CD8-positive, alpha-beta memory T cell (primary cell): ENCODE results near the gene PPP1R27. TPM values are rescaled to one million over a fixed set of nuclear protein-coding genes. Genes with fewer than 3 reads are reported as not detected.
"Not testable (repeated sequence)": the region's sequence is repeated elsewhere in the genome, so short reads cannot be mapped to it uniquely, and the experiment has no call there.

Experiments
- CTCF ChIA-PET: fragments of 350-600 bp; sonication (Branson Sonifier 250); formaldehyde crosslinking; loops from one replicate; lab custom pipeline; 2021; ENCODE audit warnings: antibody characterized with exemption; lab: Charles Lee
- POLR2A ChIA-PET: fragments of 350-600 bp; sonication (Branson Sonifier 250); formaldehyde crosslinking; loops from one replicate; lab custom pipeline; 2021; ENCODE audit warnings: antibody characterized with exemption; lab: Charles Lee
- DNase-seq, 5 donors: peaks; one replicate each; pipeline versions ENCODE4 v3.0.0 to v3.0.0-alpha.2; 2020 to 2022; ENCODE audit warnings: mixed read lengths in 1 of 5
- H3K27ac ChIP-seq: one replicate; pipeline ENCODE4 v1.7.0; 2013; ENCODE audit warnings: low read depth, mild to moderate bottlenecking, low read length, moderate library complexity
- H3K27me3 ChIP-seq: 2 replicates; pipeline ENCODE4 v1.7.0; 2013; ENCODE audit warnings: low read length, mild to moderate bottlenecking; ENCODE audit not compliant: insufficient read depth, poor library complexity, severe bottlenecking
- H3K36me3 ChIP-seq: 2 replicates; pipeline ENCODE4 v1.7.0; 2013; ENCODE audit warnings: mild to moderate bottlenecking, low read length, moderate library complexity; ENCODE audit not compliant: insufficient read depth
- H3K4me1 ChIP-seq: 2 replicates; pipeline ENCODE4 v1.7.0; 2013; ENCODE audit warnings: mild to moderate bottlenecking, low read length, moderate library complexity; ENCODE audit not compliant: insufficient read depth
- H3K4me3 ChIP-seq: 2 replicates; pipeline ENCODE4 v1.7.0; 2013; ENCODE audit warnings: mild to moderate bottlenecking, low read length
- H3K9me3 ChIP-seq: 2 replicates; pipeline ENCODE4 v1.7.0; 2013; ENCODE audit warnings: mild to moderate bottlenecking, low read length
- H3K27ac Mint-ChIP-seq, 8 donors: one replicate each; pipeline ENCODE4 v1.8.0; 2020 to 2021; ENCODE audit warnings: mixed read lengths in 8 of 8, mild to moderate bottlenecking in 6 of 8, inconsistent platforms in 3 of 8, moderate library complexity in 3 of 8
- H3K27me3 Mint-ChIP-seq, 2 donors: one replicate each; pipeline ENCODE4 v1.8.0; 2020 to 2021; ENCODE audit warnings: mixed read lengths in 2 of 2, mild to moderate bottlenecking in 1 of 2, moderate library complexity in 1 of 2
- H3K36me3 Mint-ChIP-seq, 3 donors: one replicate each; pipeline ENCODE4 v1.8.0; 2020 to 2021; ENCODE audit warnings: mixed read lengths in 3 of 3, inconsistent platforms in 1 of 3, mild to moderate bottlenecking in 1 of 3
- H3K4me1 Mint-ChIP-seq, 3 donors: one replicate each; pipeline ENCODE4 v1.8.0; 2020 to 2021; ENCODE audit warnings: mixed read lengths in 3 of 3, inconsistent platforms in 1 of 3, mild to moderate bottlenecking in 1 of 3
- H3K4me3 Mint-ChIP-seq, 7 donors: one replicate each; pipeline ENCODE4 v1.8.0; 2020 to 2021; ENCODE audit warnings: mixed read lengths in 7 of 7, mild to moderate bottlenecking in 6 of 7, moderate library complexity in 4 of 7, inconsistent platforms in 2 of 7
- H3K9me3 Mint-ChIP-seq, 5 donors: one replicate each; pipeline ENCODE4 v1.8.0; 2020 to 2022; ENCODE audit warnings: mixed read lengths in 5 of 5, mild to moderate bottlenecking in 3 of 5, moderate library complexity in 2 of 5, inconsistent platforms in 1 of 5
- polyA plus RNA-seq: library from polyadenylated mRNA; unstranded; fragments of 300-500 nt; fragmentation: Illumina TruSeq; gene quantifications from one replicate; pipeline ENCODE4 v1.2.3, GENCODE V29; 2021
- total RNA-seq, 2 experiments: library from RNA; stranded (reverse); gene quantifications; one replicate each; pipeline ENCODE4 v1.2.3, GENCODE V29; 2021

The PPP1R27 gene
- total and polyA plus RNA-seq, 3 experiments from 2014 or later = not detected

DNA sequence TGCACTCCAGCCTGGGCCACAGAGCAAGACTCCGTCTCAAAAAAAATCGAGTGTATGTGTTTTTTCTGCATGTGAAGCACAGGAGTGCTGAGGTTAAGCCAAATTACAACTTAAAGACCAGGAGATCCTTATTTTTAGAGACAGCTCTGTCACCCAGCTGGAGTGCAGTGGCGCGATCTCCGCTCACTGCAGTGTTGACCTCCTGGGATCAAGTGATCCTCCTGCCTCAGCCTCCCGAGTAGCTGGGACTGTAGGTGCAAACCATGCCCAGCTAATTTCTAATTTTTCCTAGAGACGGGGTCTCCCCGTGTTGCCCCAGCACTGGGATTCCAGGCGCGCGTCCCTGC, 7.5 kb upstream of the PPP1R27 start:
- Histone ChIP-seq H3K36me3 (peaks cover 32% of the 10 kb centered on the region), H3K4me3 (no peak overlapping the region), H3K27me3 (no peaks in the 10 kb centered on the region), H3K4me1 (no peaks in the 10 kb centered on the region), H3K27ac (no peak overlapping the region), H3K9me3 (no peaks in the 10 kb centered on the region)
- Mint-ChIP-seq H3K4me3 (no peak overlapping the region), H3K27me3 (peaks cover 0 to 3% of the 10 kb centered on the region in 2 donors), H3K4me1 (no peaks in the 10 kb centered on the region), H3K9me3 (no peaks in the 10 kb centered on the region), H3K27ac (peak overlapping the region in 1 of 8 donors; percentile 50), H3K36me3 (peaks cover 0 to 47% (median 2%) of the 10 kb centered on the region in 3 donors)
- ChIA-PET POLR2A (no interaction called here), CTCF (no interaction called here)
- DNase-seq = no peak

DNA sequence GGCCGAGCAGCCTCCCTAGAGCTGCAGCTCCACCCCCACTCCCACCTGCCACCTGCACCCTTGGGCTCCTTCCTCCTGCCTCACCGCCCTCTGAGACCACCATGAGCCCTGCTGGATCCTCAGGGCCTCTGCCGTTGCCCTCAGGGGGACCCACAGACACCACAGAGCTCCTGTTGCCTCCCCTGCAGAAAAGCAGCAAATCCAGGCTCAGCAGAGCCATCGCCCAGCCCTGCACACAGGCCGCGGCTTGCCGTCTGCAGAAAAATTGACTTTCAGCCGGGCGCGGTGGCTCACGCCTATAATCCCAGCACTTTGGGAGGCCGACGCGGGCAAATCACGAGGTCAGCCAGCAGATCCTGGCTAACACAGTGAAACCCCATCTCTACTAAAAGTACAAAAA, 7.0 kb upstream of the PPP1R27 start:
- Histone ChIP-seq H3K4me3 (no peak overlapping the region), H3K4me1 (no peaks in the 10 kb centered on the region), H3K9me3 (no peaks in the 10 kb centered on the region), H3K36me3 (peaks cover 28% of the 10 kb centered on the region), H3K27ac (no peak overlapping the region), H3K27me3 (no peaks in the 10 kb centered on the region)
- H3K4me3 Mint-ChIP-seq = no peak overlapping the region
- no peaks in the 10 kb centered on the region for H3K9me3 Mint-ChIP-seq
- H3K27ac Mint-ChIP-seq = peak overlapping the region in 1 of 8 donors; percentile 33
- H3K27me3 Mint-ChIP-seq = peaks cover 0 to 3% of the 10 kb centered on the region in 2 donors
- no peak for DNase-seq
- peaks cover 0 to 42% (median 2%) of the 10 kb centered on the region in 3 donors for H3K36me3 Mint-ChIP-seq
- ChIA-PET CTCF (no interaction called here), POLR2A (interaction anchor here (0.6 kb wide), 1 partner anchor 111 kb away, joined by 3 read pairs; no protein-coding TSS in a partner anchor)
- H3K4me1 Mint-ChIP-seq = no peaks in the 10 kb centered on the region

DNA sequence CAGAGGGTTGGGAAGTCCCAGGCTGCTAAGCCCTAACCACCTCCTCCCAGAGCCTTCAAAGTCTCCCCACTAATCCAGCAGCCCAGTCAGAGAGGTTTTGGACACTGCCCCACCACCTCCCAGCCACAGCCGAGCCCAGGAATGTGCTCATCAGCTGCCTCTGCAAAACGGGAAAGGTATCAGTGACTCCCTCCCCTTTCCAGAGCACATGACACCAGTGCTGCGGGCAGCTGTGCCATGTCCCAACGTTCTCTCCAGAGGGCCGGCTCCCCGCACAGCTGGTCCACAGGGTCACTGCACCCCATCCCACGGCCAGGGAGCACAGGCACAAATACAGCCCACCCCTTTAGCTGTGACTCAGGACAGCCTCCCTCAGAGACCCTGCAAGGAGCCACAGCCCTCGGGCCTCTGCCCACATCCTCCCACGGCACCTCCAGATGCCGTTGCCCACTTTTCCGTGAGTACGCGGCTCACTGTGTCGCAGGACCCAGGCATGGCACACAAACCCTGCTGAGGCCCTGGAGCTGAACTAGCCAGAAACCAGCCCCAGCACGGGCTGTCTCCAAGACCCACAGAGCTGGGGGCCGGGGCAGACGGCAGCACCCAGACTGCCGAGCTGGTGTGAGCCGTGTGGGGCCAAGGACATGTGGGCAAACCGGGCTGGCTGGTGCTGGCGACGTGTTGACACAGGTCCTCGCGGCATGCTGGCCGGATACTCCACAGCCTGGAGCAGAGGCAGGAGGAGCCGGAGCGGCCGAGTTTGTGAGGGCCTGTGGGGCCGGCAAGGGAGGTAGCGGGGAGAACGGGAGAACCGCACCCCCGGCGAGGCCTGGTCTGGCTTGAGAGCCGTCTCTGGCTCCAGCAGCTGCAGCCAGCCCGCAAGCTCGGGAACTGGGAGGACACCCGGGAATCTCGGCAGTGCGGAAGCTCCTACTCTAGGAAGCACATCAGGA, 6.3 kb upstream of the PPP1R27 start:
- no peak for DNase-seq
- Histone ChIP-seq H3K4me1 (no peaks in the 10 kb centered on the region), H3K36me3 (peaks cover 21% of the 10 kb centered on the region), H3K9me3 (no peaks in the 10 kb centered on the region), H3K4me3 (no peak overlapping the region), H3K27me3 (no peaks in the 10 kb centered on the region), H3K27ac (no peak overlapping the region)
- Mint-ChIP-seq H3K36me3 (peaks cover 0 to 35% (median 2%) of the 10 kb centered on the region in 3 donors), H3K9me3 (no peaks in the 10 kb centered on the region), H3K27ac (no peak overlapping the region), H3K4me1 (no peaks in the 10 kb centered on the region), H3K27me3 (peaks cover 0 to 3% of the 10 kb centered on the region in 2 donors), H3K4me3 (no peak overlapping the region)
- CTCF ChIA-PET = no interaction called here
- POLR2A ChIA-PET = interaction anchor here (0.6 to 0.8 kb wide), 2 partner anchors 110 to 170 kb away, joined by 3 to 5 read pairs; no protein-coding TSS in a partner anchor

DNA sequence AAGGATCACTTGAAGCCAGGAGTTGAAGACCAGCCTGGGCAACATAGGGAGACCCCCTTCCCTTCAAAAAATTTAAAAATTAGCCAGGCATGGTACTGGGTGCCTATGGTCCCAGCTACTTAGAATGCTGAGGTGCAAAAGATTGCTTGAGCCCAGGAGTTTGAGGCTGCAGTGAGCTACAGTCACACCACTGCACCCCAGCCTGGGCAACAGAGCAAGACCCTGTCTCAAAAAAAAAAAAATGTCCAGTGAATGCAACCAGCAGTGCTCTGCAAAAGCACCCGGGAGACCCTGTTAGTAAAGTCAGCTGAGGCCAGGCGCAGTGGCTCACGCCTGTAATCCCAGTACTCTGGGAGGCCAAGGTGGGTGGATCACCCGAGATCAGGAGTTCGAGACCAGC, 5.2 kb upstream of the PPP1R27 start:
- H3K9me3 ChIP-seq, H3K27ac ChIP-seq, H3K4me3 ChIP-seq, H3K4me1 ChIP-seq, H3K4me1 Mint-ChIP-seq, CTCF ChIA-PET, H3K27me3 ChIP-seq, H3K9me3 Mint-ChIP-seq, H3K4me3 Mint-ChIP-seq, H3K27ac Mint-ChIP-seq, H3K27me3 Mint-ChIP-seq, DNase-seq: not testable (repeated sequence)
- peaks cover 10% of the 10 kb centered on the region for H3K36me3 ChIP-seq
- peaks cover 0 to 25% (median 2%) of the 10 kb centered on the region in 3 donors for H3K36me3 Mint-ChIP-seq
- POLR2A ChIA-PET = interaction anchor here (0.8 kb wide), 1 partner anchor 169 kb away, joined by 5 read pairs; no protein-coding TSS in a partner anchor

DNA sequence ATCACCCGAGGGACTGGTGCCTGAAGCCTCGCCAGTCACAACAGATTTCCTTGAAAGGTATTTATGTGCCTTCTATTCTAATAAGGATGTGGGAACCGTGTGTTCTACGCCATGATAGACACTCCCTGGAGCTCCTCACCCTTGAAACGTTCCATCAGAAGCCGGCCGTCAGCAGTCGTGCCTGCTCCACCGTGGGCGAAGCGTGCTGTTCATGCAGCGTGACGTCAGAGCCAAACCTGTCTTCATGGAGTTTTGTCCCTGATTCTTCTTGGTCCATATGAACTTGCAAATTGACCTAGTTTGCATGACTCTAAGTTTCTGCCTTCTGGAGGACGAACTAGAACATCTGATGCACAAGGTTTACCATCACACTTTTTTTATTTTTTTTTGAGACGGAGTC, 4.5 kb upstream of the PPP1R27 start:
- POLR2A ChIA-PET = no interaction called here
- H3K4me3 Mint-ChIP-seq = no peak overlapping the region
- no peak overlapping the region for H3K27ac Mint-ChIP-seq
- H3K27me3 Mint-ChIP-seq = peaks cover 0 to 3% of the 10 kb centered on the region in 2 donors
- no peaks in the 10 kb centered on the region for H3K4me1 ChIP-seq
- H3K4me1 Mint-ChIP-seq = peaks cover 0 to 2% (median 0%) of the 10 kb centered on the region in 3 donors
- H3K9me3 Mint-ChIP-seq = no peaks in the 10 kb centered on the region
- CTCF ChIA-PET = no interaction called here
- no peaks in the 10 kb centered on the region for H3K9me3 ChIP-seq
- H3K4me3 ChIP-seq = no peak overlapping the region
- H3K36me3 Mint-ChIP-seq = peaks cover 0 to 18% (median 2%) of the 10 kb centered on the region in 3 donors
- H3K27ac ChIP-seq = no peak overlapping the region
- DNase-seq = no peak
- no peaks in the 10 kb centered on the region for H3K27me3 ChIP-seq
- peaks cover 4% of the 10 kb centered on the region for H3K36me3 ChIP-seq

DNA sequence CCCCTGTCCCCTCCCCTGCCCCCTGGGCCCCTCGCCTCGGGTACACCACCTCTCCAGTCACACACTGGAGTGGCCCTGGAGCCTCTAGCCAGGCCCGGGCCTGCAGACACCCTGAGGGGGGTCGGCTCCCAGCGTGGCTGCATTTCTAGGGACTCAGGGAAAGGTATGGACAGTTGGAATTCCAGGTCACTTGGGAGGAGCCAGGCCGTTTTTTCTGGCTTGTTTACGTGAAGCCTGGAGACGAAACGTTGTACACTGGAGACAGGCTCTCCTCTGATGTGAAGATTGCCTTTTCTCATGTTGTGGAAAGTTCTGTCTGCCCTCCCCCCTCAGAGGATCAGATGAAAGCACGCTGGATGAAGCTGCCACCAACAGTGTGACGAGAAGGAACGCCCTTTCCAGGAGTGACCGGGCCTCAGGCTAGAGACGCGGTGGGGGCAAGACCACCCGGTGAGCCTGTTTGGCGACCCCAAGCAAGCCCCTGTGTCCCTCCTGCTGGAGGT, 4.0 kb upstream of the PPP1R27 start:
- DNase-seq = no peak
- Mint-ChIP-seq H3K4me3 (no peak overlapping the region), H3K36me3 (peaks cover 0 to 13% (median 2%) of the 10 kb centered on the region in 3 donors), H3K27ac (no peak overlapping the region), H3K9me3 (no peaks in the 10 kb centered on the region), H3K4me1 (peaks cover 0 to 3% (median under 1%) of the 10 kb centered on the region in 3 donors), H3K27me3 (peaks cover 0 to 3% of the 10 kb centered on the region in 2 donors)
- CTCF ChIA-PET = no interaction called here
- POLR2A ChIA-PET = no interaction called here
- no peaks in the 10 kb centered on the region for H3K9me3 ChIP-seq
- H3K4me1 ChIP-seq = peaks cover 2% of the 10 kb centered on the region
- H3K27me3 ChIP-seq = no peaks in the 10 kb centered on the region
- H3K36me3 ChIP-seq = peaks cover 4% of the 10 kb centered on the region
- no peak overlapping the region for H3K27ac ChIP-seq
- H3K4me3 ChIP-seq = no peak overlapping the region

DNA sequence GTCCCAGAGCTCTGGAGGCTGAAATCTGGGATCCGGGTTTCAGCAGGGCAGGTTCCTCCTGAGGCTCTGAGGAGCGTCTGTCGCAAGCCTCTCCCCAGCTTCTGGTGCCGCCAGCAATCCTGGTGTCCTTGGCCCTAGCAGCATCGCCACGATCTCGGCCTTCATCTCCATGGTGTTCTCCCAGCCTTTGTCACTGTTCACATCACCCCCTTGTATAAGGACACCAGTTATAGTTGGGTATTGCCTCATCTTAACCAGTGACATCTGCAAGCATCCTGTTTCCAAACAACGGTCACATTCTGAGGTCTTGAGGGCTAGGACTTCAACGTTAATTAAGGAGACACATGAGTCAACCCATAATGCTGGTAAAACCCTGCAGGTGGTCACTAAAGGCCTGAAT, 2.8 kb upstream of the PPP1R27 start:
- H3K36me3 ChIP-seq = no peaks in the 10 kb centered on the region
- Mint-ChIP-seq H3K27me3 (no peaks in the 10 kb centered on the region), H3K9me3 (no peaks in the 10 kb centered on the region), H3K27ac (peak overlapping the region in 3 of 8 donors; percentile 12 to 83 (median 16)), H3K36me3 (peaks cover 0 to 3% (median 0%) of the 10 kb centered on the region in 3 donors), H3K4me3 (peak overlapping the region in 1 of 7 donors; percentile 54), H3K4me1 (peaks cover 0 to 7% (median 3%) of the 10 kb centered on the region in 3 donors)
- CTCF ChIA-PET = no interaction called here
- no peaks in the 10 kb centered on the region for H3K27me3 ChIP-seq
- no peak overlapping the region for H3K27ac ChIP-seq
- H3K9me3 ChIP-seq = no peaks in the 10 kb centered on the region
- no peak overlapping the region for H3K4me3 ChIP-seq
- peaks cover 7% of the 10 kb centered on the region for H3K4me1 ChIP-seq
- POLR2A ChIA-PET = no interaction called here
- DNase-seq = no peak
